Stimulated activated CD8-positive, alpha-beta memory T cell treated with anti-CD3 and anti-CD28 coated beads, Interleukin-2, amount 100 ng/mL, for 1 hour (primary cell): ENCODE data around the gene NPAS1.
A peak's percentile ranks its signal among the peaks of the same experiment; 100 is the strongest.
"Not testable (repeated sequence)": the region's sequence is repeated elsewhere in the genome, so short reads cannot be mapped to it uniquely, and the experiment has no call there.

ENCODE experiments used
- DNase-seq, 2 donors: peaks; one replicate each; pipeline ENCODE4 v3.0.0-alpha.2; 2020; ENCODE audit warnings: low read depth in 2 of 2

The NPAS1 gene

GRCh38 chr19:47047272-47047762, 27.7 kb downstream of the NPAS1 start:
- no peak for DNase-seq

DNA sequence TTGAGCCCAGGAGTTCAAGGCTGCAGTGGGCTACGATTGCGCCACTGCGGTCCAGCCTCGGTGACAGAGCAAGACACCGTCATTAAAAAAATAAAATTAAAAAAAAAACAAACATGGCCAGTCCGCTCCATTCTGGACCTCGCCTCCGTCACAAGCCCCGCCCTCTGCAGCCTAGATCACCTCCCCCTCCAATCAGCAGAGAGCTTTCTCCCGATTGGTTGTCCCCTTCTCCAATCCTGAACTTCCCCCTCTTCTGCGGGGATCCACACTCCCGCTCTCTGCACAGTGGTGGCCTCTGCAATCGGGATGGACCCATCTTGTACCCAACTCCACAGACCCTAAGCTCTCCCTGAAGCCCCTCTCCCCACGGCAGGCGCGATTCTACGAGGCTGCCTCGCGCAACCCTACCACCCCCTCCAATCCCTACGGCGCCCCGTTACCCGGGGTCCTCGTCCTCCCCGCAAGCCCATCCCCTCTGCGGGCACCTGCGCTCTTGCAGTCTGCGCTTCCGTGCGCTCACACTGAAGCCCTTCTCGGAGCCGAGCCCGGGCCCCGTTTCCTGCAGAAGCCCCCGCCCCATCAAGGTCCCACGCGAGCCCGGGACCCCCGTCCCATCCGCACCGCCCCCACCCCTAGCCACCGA, 28.2 kb downstream of the NPAS1 start:
- DNase-seq, result peak; percentile 29 to 31

DNA sequence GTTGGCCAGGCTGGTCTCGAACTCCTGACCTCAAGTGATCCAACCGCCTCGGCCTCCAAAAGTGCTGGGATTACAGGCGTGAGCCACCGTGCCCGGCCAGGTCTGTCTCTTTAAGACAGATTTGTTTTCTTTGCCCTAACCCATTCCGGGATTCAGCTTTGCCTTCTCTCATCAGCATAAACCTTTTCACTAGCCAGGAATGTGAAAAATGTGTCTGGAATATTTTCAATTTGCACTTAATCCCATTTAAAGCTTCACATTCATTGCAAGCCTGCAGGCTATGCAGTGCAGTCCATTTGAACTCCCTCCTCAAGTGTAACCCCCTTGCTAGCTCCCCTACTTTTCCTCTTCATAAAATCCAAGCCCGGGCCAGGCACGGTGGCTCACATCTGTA, 29.7 kb downstream of the NPAS1 start:
- no peak for DNase-seq

GRCh38 chr19:47050562-47050961, 30.9 kb downstream of the NPAS1 start:
- not testable (repeated sequence) for DNase-seq

DNA sequence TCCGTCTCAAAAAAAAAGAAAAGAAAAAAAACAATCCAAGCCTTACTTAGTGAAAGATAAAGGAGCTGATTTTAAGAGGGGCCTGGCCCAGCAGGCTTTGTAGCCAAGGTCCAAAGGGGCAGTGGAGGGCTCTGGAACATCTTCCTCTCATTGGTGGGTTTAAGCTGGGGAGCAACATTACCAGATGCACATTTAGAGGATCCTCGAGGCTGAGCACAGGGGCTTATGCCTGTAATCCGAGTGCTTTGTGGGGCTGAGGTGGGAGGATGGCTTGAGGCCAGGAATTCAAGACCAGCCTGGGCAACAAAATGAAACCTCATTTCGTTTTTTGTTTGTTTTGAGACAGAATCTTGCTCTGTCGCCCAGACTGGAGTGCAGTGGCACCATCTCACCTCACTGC, 36.8 kb downstream of the NPAS1 start:
- no peak for DNase-seq

GRCh38 chr19:47057328-47057727, 37.7 kb downstream of the NPAS1 start:
- no peak for DNase-seq

- DNase-seq, result no peak
These were observed 39.0 kb downstream of the NPAS1 start for GRCh38 chr19:47058621-47059022.

- DNase-seq, result no peak
These were observed 44.2 kb downstream of the NPAS1 start for GRCh38 chr19:47063874-47064273.

- DNase-seq, result no peak
These were observed 45.6 kb downstream of the NPAS1 start for GRCh38 chr19:47065242-47065641.

GRCh38 chr19:47066376-47067214, 47.0 kb downstream of the NPAS1 start:
- no peak for DNase-seq

DNA sequence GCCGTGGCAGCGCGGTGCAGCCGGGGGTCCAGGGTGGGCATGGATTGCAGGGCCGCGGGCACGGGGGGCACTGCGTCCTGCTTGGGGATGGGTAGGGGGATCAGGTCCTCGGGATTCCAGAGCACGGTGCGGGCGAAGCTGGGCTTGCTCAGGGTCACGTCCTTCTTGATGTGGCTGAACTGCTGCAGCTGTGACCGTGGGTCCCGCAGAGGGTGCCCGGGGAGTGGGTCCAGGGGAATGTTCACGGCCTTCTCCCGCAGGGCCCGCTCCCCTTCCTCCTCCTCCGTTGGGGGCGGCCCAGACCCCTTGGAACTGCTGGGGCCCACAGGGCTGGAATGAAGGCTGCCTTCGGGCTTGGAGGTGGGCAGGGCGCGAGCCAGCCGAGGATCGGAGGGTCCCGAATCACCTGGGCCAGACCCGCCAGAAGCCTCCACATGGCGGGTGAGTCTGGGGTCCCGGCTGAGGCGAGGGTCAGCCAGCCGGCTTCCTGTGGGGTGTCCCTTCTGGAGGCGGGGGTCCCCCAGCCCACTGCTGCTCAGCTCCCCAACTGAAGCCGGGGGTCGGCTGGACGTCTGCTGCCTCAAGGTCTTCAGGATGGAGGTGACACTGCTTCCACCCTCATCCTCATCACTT, 47.7 kb downstream of the NPAS1 start:
- no peak for DNase-seq

- no peak for DNase-seq
These were observed 48.6 kb downstream of the NPAS1 start for GRCh38 chr19:47068246-47068645.

GRCh38 chr19:47068876-47069406, 49.3 kb downstream of the NPAS1 start:
- DNase-seq, result no peak

DNA sequence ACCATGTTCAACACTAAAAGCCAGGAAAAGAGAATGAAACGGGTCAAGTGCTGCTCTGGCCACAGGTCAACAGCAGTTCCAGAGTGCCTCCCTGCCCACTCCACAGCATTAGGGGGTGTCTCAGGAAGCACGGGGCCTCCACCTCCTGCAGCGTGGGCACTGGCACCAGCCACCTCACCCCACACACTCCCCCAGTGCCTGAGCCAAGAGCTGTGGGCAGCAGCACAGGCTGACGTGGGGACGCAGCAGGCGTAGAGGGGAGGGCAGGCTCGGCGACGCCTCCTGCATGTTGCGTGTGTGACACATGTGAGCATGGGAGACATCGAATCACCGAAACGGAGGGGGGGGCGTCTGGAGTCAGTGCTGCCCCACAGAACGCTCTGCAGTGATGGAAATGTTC, 50.2 kb downstream of the NPAS1 start:
- no peak for DNase-seq

DNA sequence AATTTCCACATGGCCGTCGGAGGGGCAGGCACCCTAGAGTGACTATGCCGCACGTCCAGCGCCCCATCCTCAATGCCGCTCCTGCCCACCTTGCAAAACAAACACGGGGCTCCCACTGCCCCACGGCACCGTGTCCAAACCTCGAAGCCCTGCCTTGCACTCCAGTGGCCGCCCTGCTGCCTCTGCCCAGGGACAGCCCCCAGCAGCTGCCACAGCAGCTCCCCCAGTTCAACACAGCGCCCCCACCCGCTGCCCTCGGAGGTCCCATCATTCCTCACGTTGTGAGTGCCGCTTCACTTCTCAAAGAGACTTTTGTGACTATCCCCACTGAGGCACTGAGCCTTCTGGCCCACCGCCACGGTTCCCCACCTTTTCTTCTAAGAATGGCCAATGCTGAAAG, 51.1 kb downstream of the NPAS1 start:
- no peak for DNase-seq

- no peak for DNase-seq
These were observed 52.1 kb downstream of the NPAS1 start for GRCh38 chr19:47071731-47072130.

GRCh38 chr19:47072323-47072722, 52.7 kb downstream of the NPAS1 start:
- DNase-seq, result no peak

GRCh38 chr19:47073574-47073973, 53.9 kb downstream of the NPAS1 start:
- DNase-seq, result no peak

- no peak for DNase-seq
These were observed 55.0 kb downstream of the NPAS1 start for GRCh38 chr19:47074621-47075020.

- DNase-seq, result no peak
These were observed 55.7 kb downstream of the NPAS1 start for GRCh38 chr19:47075179-47075810.

GRCh38 chr19:47075941-47076340, 56.3 kb downstream of the NPAS1 start:
- no peak for DNase-seq

GRCh38 chr19:47078351-47078750, 58.7 kb downstream of the NPAS1 start:
- DNase-seq, result not testable (repeated sequence)
